GM12801 (cell line): ENCODE data around the gene FUBP3.

Experiments used
- CTCF ChIP-seq: IDR thresholded peaks from one replicate; pipeline ENCODE4 v1.5.1; 2011; ENCODE audit warnings: control low read depth; ENCODE audit not compliant: insufficient read length; ENCODE audit errors: extremely low read depth

Gene FUBP3

GRCh38 chr9:130675396-130675795 is 96.0 kb downstream of the FUBP3 start:
- no peak for TF ChIP-seq CTCF

DNA sequence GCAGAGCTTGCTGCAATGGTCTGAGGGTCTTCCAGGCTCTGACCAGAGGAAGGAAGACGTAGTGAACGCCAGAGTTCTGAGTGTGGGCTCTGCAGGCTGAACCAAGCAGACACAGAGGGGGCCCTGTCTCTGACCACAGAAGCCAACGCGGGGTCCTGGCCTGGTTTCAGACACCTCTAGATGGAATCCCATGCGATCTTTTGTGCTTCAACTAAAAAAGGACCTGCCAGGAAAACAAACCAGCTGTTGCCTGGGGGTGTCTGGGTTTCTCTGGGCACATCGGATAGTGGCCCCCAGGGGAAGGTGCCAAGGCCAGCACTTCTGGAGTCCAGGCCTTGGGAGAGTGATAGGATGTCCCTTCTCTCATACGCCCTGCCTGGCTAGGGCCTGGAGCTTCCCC is 97.9 kb downstream of the FUBP3 start:
- no peak for TF ChIP-seq CTCF

- no peak for TF ChIP-seq CTCF
Measured at GRCh38 chr9:130680836-130681768, 101.7 kb downstream of the FUBP3 start.

DNA sequence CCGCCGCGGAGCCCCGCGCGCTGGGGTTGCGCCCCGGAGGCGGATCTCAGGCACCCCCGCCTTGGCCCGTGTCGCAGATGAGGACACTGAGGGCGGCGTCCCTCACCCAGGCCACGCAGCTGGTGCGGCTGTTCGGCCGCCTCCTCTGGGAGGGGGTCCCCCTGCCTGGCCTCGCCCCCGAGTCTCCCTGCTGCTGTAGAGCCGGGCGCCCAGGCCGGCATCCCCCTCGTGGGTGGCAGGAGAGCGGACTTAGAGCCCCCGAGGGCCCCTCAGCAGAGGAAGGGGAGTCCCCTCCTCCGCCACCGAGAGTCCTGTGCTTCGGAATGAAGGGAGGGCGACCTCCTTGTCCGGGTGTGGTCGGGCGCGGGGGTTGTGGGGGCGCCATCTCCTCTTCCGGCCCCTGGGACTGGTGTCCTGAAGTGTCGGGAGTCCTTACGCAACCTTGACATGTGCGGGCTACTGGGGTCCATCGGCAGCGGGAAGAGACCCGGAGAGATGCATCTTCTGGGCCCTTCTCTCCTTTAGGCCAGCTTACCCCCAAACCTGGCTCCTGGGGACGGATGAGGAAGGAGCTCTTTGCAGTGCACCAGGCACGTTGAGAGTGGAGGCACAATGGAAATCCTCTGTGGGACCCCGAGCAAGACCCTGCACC is 102.5 kb downstream of the FUBP3 start:
- no peak for TF ChIP-seq CTCF

DNA sequence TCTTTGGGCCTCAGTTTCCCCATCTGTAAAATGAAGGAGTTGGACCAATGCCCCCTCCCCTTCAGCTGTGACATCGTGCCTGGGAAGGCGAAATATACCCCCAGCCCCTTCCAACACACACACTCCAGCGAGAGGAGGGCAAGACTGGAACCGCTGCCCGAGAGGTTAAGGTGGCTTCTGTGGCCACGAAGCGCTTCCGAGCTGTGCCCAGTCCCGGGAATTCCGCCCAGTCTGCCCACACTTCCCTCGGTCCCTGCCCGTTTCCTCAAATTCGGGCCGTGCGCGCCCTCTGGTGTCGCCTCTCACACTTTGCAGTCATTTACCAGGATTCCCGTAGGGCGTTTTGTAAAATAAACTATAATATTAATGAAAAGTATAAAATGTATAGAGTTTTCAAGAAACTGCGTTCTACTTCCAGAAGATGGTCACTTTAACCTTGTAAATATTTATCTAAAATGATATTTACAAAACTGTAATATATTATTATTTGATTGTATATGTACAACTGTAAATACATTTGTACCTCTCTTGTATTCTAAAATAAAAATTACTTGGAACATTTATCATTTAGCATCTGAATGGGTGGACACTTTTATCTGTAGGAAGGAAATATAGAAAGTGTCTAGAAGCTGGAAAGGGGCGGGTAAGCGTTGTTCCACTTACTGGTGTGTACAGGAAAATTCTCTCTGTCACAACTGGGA is 103.2 kb downstream of the FUBP3 start:
- no peak for TF ChIP-seq CTCF

GRCh38 chr9:130685104-130685503 is 105.7 kb downstream of the FUBP3 start:
- TF ChIP-seq CTCF = no peak

- no peak for TF ChIP-seq CTCF
Measured at GRCh38 chr9:130687615-130688014, 108.2 kb downstream of the FUBP3 start.
